Dedifferentiated amniotic fluid mesenchymal stem cell (primary cell): ENCODE measurements around the gene HNRNPR.
A peak's percentile ranks its signal among the peaks of the same experiment; 100 is the strongest.
"Not testable (repeated sequence)": the region's sequence is repeated elsewhere in the genome, so short reads cannot be mapped to it uniquely, and the experiment has no call there.

Experiments used
- DNase-seq: peaks from one replicate; pipeline ENCODE4 v3.0.0-alpha.2; 2016; ENCODE audit errors: extremely low spot score

The HNRNPR gene

GRCh38 chr1:23344111-23344986, at the start of gene HNRNPR:
Gene HNRNPR (minus strand): TSS chr1:23344284. CDS start chr1:23341008, 3,276 bp downstream.
- DNase-seq: peak; percentile 100

GRCh38 chr1:23393706-23394105, 49.6 kb upstream of the HNRNPR start:
- no peak for DNase-seq

- DNase-seq: no peak
Observed at GRCh38 chr1:23392125-23392855, 48.2 kb upstream of the HNRNPR start.

GRCh38 chr1:23389837-23390321, 45.8 kb upstream of the HNRNPR start:
- DNase-seq: no peak

GRCh38 chr1:23387494-23387893, 43.4 kb upstream of the HNRNPR start:
- DNase-seq: no peak

GRCh38 chr1:23385119-23385621, 41.1 kb upstream of the HNRNPR start:
- no peak for DNase-seq

GRCh38 chr1:23384312-23385058, 40.4 kb upstream of the HNRNPR start:
- DNase-seq: no peak

GRCh38 chr1:23383577-23384311, 39.7 kb upstream of the HNRNPR start:
- no peak for DNase-seq

GRCh38 chr1:23381233-23381885, 37.3 kb upstream of the HNRNPR start:
- no peak for DNase-seq

GRCh38 chr1:23380719-23381118, 36.6 kb upstream of the HNRNPR start:
- DNase-seq: no peak

GRCh38 chr1:23380236-23380635, 36.2 kb upstream of the HNRNPR start:
- not testable (repeated sequence) for DNase-seq

GRCh38 chr1:23376890-23377811, 33.1 kb upstream of the HNRNPR start:
- DNase-seq: no peak

GRCh38 chr1:23374079-23374735, 30.1 kb upstream of the HNRNPR start:
- not testable (repeated sequence) for DNase-seq

GRCh38 chr1:23371987-23372880, 28.1 kb upstream of the HNRNPR start:
- no peak for DNase-seq

GRCh38 chr1:23370709-23371584, 26.9 kb upstream of the HNRNPR start:
- DNase-seq: no peak

GRCh38 chr1:23370330-23370708, 26.2 kb upstream of the HNRNPR start:
- no peak for DNase-seq
